GM23248 (cell line): Measurements from ENCODE around the gene SBF2. TPM values are rescaled to one million over a fixed set of nuclear protein-coding genes. Genes with fewer than 3 reads are reported as not detected.

ENCODE experiments used
- DNase-seq: peaks from one replicate; pipeline ENCODE4 v3.0.0-alpha.2; 2015
- H2AFZ ChIP-seq: fragments of 200-600 bp; sonication (generic); 2 replicates; pipeline ENCODE4 v1.6.1; 2016; ENCODE audit warnings: antibody characterized with exemption
- H3F3A ChIP-seq: fragments of 200-600 bp; sonication (generic); 2 replicates; pipeline ENCODE4 v1.6.1; 2016; ENCODE audit warnings: mild to moderate bottlenecking, antibody characterized with exemption, mixed run types; ENCODE audit not compliant: insufficient read depth
- H3K27ac ChIP-seq: fragments of 200-600 bp; sonication (generic); 2 replicates; pipeline ENCODE4 v1.5.1; 2016; ENCODE audit warnings: mild to moderate bottlenecking
- H3K27me3 ChIP-seq: fragments of 200-600 bp; sonication (generic); replicated peaks from 2 replicates; pipeline ENCODE4 v1.6.1; 2016; ENCODE audit warnings: mild to moderate bottlenecking; ENCODE audit not compliant: insufficient read depth
- H3K36me3 ChIP-seq: fragments of 200-600 bp; sonication (generic); 2 replicates; pipeline ENCODE4 v1.6.1; 2016; ENCODE audit warnings: low read depth, mild to moderate bottlenecking
- H3K4me1 ChIP-seq: fragments of 200-600 bp; sonication (generic); 2 replicates; pipeline ENCODE4 v1.6.1; 2016; ENCODE audit warnings: mild to moderate bottlenecking; ENCODE audit not compliant: insufficient read depth
- H3K4me2 ChIP-seq: fragments of 200-600 bp; sonication (generic); one replicate; pipeline ENCODE4 v1.6.1; 2016; ENCODE audit warnings: mild to moderate bottlenecking; ENCODE audit not compliant: unreplicated experiment
- H3K4me3 ChIP-seq: fragments of 200-600 bp; sonication (generic); 2 replicates; pipeline ENCODE4 v1.5.1; 2016; ENCODE audit warnings: mild to moderate bottlenecking
- H3K79me2 ChIP-seq: fragments of 200-600 bp; sonication (generic); 2 replicates; pipeline ENCODE4 v1.6.1; 2016; ENCODE audit warnings: mild to moderate bottlenecking; ENCODE audit not compliant: insufficient read depth
- H3K9ac ChIP-seq: fragments of 200-600 bp; sonication (generic); 2 replicates; pipeline ENCODE4 v1.6.1; 2016; ENCODE audit warnings: mild to moderate bottlenecking
- H3K9me2 ChIP-seq: fragments of 200-600 bp; sonication (generic); 2 replicates; pipeline ENCODE4 v1.6.1; 2016; ENCODE audit warnings: mixed run types, mild to moderate bottlenecking, moderate library complexity; ENCODE audit not compliant: insufficient read depth
- H3K9me3 ChIP-seq: fragments of 200-600 bp; sonication (generic); one replicate; pipeline ENCODE4 v1.6.1; 2017; ENCODE audit warnings: low read depth
- H4K20me1 ChIP-seq: fragments of 200-600 bp; sonication (generic); 2 replicates; pipeline ENCODE4 v1.6.0; 2016; ENCODE audit not compliant: insufficient read depth
- EZH2 ChIP-seq: fragments of 200-600 bp; sonication (generic); IDR thresholded peaks from 2 replicates; pipeline ENCODE4 v1.6.1; 2018; ENCODE audit warnings: antibody characterized with exemption, mild to moderate bottlenecking; ENCODE audit not compliant: insufficient read depth, poor library complexity, severe bottlenecking
- EZH2phosphoT487 ChIP-seq: fragments of 200-600 bp; sonication (generic); IDR thresholded peaks from 2 replicates; pipeline ENCODE4 v1.6.1; 2018; ENCODE audit warnings: antibody characterized with exemption, moderate library complexity, mild to moderate bottlenecking, low read depth; ENCODE audit not compliant: insufficient read depth
- WGBS, 2 experiments: methylation state at CpG; one replicate each; pipeline ENCODE4 v1.1.6; 2015 to 2017; ENCODE audit warnings: low lambda C conversion rate in 2 of 2, low coverage in 1 of 2; ENCODE audit errors: missing lambda C conversion rate in 2 of 2; 5-methylcytosine and 5-hydroxymethylcytosine counted together
- in situ Hi-C: fragments of 300-500 bp; cut with MboI; formaldehyde crosslinking; loops from 2 replicates; pipeline ENCODE4 v1.15.0; 2020
- polyA plus RNA-seq: library from polyadenylated mRNA; unstranded; fragments of >200 nt; fragmentation: Nextera tagmentation; extraction: Ambion mirVana; gene quantifications from 2 replicates; pipeline ENCODE4 v1.2.1, GENCODE V29; 2016
- total RNA-seq: library from RNA; depleted of rRNA; stranded (reverse); fragments of >200 nt; shearing (Covaris generic); gene quantifications from 2 replicates; pipeline ENCODE4 v1.2.3, GENCODE V29; 2014

Gene SBF2
- total and polyA plus RNA-seq, 2 experiments from 2014 or later: 21.9 to 32.7 TPM

DNA sequence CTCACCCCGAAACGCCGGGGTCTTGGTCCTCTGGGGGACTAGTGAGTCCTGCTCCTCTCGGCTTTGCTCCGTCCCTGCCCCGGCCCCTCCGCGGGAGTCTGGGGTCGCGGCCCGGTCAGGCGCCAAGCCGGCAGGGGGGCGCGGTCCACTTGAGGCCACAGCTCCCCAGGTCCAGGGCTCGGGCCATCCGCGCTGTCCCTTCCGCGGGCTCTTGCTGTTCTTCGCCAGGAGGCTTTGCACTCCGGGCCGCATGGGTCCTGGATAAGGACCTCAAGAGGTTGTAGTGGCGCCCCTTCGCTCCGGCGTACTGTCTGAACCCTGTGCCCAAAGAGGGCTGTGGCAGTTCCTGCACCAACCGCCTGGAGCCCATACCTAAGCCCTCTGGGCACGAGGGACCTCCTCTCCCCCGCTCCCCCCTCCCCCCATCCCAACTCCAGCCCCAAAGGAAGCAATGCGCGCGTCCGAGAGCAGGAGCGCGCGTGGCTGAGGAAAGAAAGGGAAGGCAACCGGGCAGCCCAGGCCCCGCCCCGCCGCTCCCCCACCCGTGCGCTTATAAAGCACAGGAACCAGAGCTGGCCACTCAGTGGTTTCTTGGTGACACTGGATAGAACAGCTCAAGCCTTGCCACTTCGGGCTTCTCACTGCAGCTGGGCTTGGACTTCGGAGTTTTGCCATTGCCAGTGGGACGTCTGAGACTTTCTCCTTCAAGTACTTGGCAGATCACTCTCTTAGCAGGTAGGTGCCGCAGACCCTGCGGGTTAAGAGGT lies 10.7 kb upstream of the SBF2 start, which contains the start of gene ADM:
ADM (plus strand) TSS at position 579 of the 767 bp plus-strand sequence. CDS start 628 bp downstream, outside the sequence.
- Histone ChIP-seq H3K27me3 (no peaks in the 10 kb centered on the region), H3K4me3 (peak within 1 kb of the TSS; percentile 96), H3K9me2 (no peaks in the 10 kb centered on the region), H4K20me1 (peaks cover 10% of the 10 kb centered on the region; the same call in 1 of the 2 replicates), H3F3A (peaks cover 54% of the 10 kb centered on the region), H3K4me2 (peak within 1 kb of the TSS; percentile 95), H3K9me3 (no peaks in the 10 kb centered on the region), H3K27ac (peak within 1 kb of the TSS; percentile 91), H3K9ac (peak within 1 kb of the TSS; percentile 93), H3K4me1 (peaks cover 27% of the 10 kb centered on the region), H2AFZ (peak within 1 kb of the TSS; percentile 56; the same call in 1 of the 2 replicates), H3K36me3 (peaks cover 27% of the 10 kb centered on the region), H3K79me2 (peaks cover 72% of the 10 kb centered on the region)
- in situ Hi-C loops: loop anchor here (25.0 kb wide), 1 partner anchor 317 kb away; no protein-coding TSS in a partner anchor
- 1 to 3% methylated on average over 39 to 41 of the region's 48 CpGs for WGBS, 2 experiments
- TF ChIP-seq EZH2phosphoT487: no peak
- no peak for TF ChIP-seq EZH2
- DNase-seq: peak; percentile 96

GRCh38 chr11:10303558-10304363 lies 9.7 kb upstream of the SBF2 start:
- DNase-seq: peak; percentile 85
- Histone ChIP-seq H3K4me1 (peaks cover 23% of the 10 kb centered on the region), H3K9ac (peak overlapping the region; percentile 93), H2AFZ (peak overlapping the region; percentile 56), H3K27me3 (no peaks in the 10 kb centered on the region), H3K27ac (peak overlapping the region; percentile 91), H3K36me3 (peaks cover 33% of the 10 kb centered on the region), H3K79me2 (peaks cover 79% of the 10 kb centered on the region), H3K4me2 (peak overlapping the region; percentile 95), H3K4me3 (peak overlapping the region; percentile 96), H3K9me2 (no peaks in the 10 kb centered on the region), H3K9me3 (no peaks in the 10 kb centered on the region), H4K20me1 (peaks cover 10% of the 10 kb centered on the region; the same call in 1 of the 2 replicates), H3F3A (peaks cover 47% of the 10 kb centered on the region)
- WGBS, 2 experiments: 1 to 2% methylated on average over 29 of the region's 29 CpGs
- in situ Hi-C loops: loop anchor here (25.0 kb wide), 1 partner anchor 316 kb away; no protein-coding TSS in a partner anchor
- TF ChIP-seq EZH2: no peak
- TF ChIP-seq EZH2phosphoT487: 0 out of 2 replicates have a peak, but pooled peaks have one; percentile 5

DNA sequence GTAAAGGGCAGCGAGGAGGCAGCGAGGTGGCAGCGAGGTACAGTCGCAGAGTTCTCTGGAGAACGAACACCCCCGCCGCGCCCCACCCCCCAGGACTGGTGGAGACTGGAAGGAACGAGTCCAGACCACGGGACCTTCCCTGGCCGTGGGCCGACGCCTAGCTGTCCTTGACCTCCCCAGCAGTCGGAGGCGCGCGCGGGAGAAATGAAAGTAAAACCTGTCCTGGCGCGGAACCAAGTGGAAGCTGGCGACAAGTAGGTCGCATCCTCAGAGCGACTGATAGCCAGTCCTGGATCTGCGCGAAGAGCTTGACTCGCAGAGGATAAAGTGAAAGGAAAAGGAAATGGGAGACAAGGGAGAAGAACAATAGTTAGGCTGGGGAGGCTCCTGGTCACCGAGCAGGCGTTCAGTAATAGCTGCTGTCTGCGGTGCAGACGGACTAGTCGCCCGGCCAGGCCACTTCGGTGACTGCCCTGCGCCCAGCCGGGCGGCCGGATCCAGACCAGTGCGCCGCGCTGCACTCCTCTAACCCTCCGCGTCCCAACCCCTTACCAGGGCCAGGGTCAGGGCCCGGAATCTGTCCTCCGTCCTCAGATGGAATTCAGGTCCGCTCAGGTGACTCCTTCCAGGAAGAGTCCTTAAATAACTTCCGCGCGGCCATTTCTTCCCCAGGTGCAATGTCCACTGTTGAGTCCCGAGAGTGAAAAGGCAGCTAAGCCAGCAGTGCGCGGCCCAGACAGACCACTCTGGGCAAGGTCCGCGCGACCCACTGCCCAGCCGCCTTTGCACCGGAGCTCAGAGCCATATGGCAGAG lies 8.9 kb upstream of the SBF2 start:
- H2AFZ ChIP-seq: peak overlapping the region; percentile 56
- 0 out of 2 replicates have a peak, but pooled peaks have one; percentile 48 for TF ChIP-seq EZH2phosphoT487
- TF ChIP-seq EZH2: no peak
- WGBS, 2 experiments: 1% methylated on average over 54 to 56 of the region's 56 CpGs

More for the DNA sequence above, 8.9 kb upstream of the SBF2 start:
- peaks cover 10% of the 10 kb centered on the region; the same call in 1 of the 2 replicates for H4K20me1 ChIP-seq
- H3K9ac ChIP-seq: peak overlapping the region; percentile 93
- no peaks in the 10 kb centered on the region for H3K9me2 ChIP-seq
- no peaks in the 10 kb centered on the region for H3K9me3 ChIP-seq
- H3F3A ChIP-seq: peaks cover 40% of the 10 kb centered on the region
- H3K27ac ChIP-seq: peak overlapping the region; percentile 91
- H3K4me2 ChIP-seq: peak overlapping the region; percentile 95
- peaks cover 20% of the 10 kb centered on the region for H3K4me1 ChIP-seq
- peaks cover 84% of the 10 kb centered on the region for H3K79me2 ChIP-seq
- DNase-seq: peak; percentile 88
- peak overlapping the region; percentile 96 for H3K4me3 ChIP-seq
- peaks cover 35% of the 10 kb centered on the region for H3K36me3 ChIP-seq
- in situ Hi-C loops: loop anchor here (25.0 kb wide), 1 partner anchor 316 kb away; no protein-coding TSS in a partner anchor
- no peaks in the 10 kb centered on the region for H3K27me3 ChIP-seq
